MM.1S (cell line): ENCODE data around the gene RAET1L.
"Not testable (repeated sequence)": the region's sequence is repeated elsewhere in the genome, so short reads cannot be mapped to it uniquely, and the experiment has no call there.

ENCODE experiments used
- DNase-seq: peaks from one replicate; pipeline ENCODE4 v3.0.0-alpha.2; 2015
- H2AFZ ChIP-seq: fragments of 300-600 bp; sonication (generic); 2 replicates; pipeline ENCODE4 v1.6.0; 2016; ENCODE audit warnings: antibody characterized with exemption, low read length
- H3F3A ChIP-seq: fragments of 300-600 bp; sonication (generic); 2 replicates; pipeline ENCODE4 v1.6.1; 2016; ENCODE audit warnings: mild to moderate bottlenecking, antibody characterized with exemption, low read length, moderate library complexity, mixed read lengths; ENCODE audit not compliant: insufficient read depth
- H3K27ac ChIP-seq: fragments of 300-600 bp; sonication (generic); 2 replicates; pipeline ENCODE4 v1.5.1; 2016; ENCODE audit warnings: mild to moderate bottlenecking, low read length
- H3K27me3 ChIP-seq: fragments of 300-600 bp; sonication (generic); replicated peaks from 2 replicates; pipeline ENCODE4 v1.6.0; 2016; ENCODE audit warnings: low read length; ENCODE audit not compliant: insufficient read depth
- H3K36me3 ChIP-seq: fragments of 300-600 bp; sonication (generic); replicated peaks from 2 replicates; pipeline ENCODE4 v1.6.1; 2016; ENCODE audit warnings: mild to moderate bottlenecking, low read length, mixed read lengths; ENCODE audit not compliant: insufficient read depth
- H3K4me1 ChIP-seq: fragments of 300-600 bp; sonication (generic); 2 replicates; pipeline ENCODE4 v1.6.1; 2016; ENCODE audit warnings: low read length, mixed read lengths
- H3K4me2 ChIP-seq: fragments of 300-600 bp; sonication (generic); 2 replicates; pipeline ENCODE4 v1.6.0; 2016; ENCODE audit warnings: low read depth, low read length
- H3K4me3 ChIP-seq: fragments of 300-600 bp; sonication (generic); 2 replicates; pipeline ENCODE4 v1.5.1; 2016; ENCODE audit warnings: low read length, mixed read lengths
- H3K79me2 ChIP-seq: fragments of 300-600 bp; sonication (generic); 2 replicates; pipeline ENCODE4 v1.6.1; 2016; ENCODE audit warnings: mixed run types, low read length, mixed read lengths
- H3K9ac ChIP-seq: fragments of 300-600 bp; sonication (generic); 2 replicates; pipeline ENCODE4 v1.6.1; 2016; ENCODE audit warnings: low read length, mixed read lengths
- H3K9me2 ChIP-seq: fragments of 300-600 bp; sonication (generic); replicated peaks from 2 replicates; pipeline ENCODE4 v1.6.1; 2016; ENCODE audit warnings: mild to moderate bottlenecking, low read length, mixed read lengths; ENCODE audit not compliant: insufficient read depth
- H3K9me3 ChIP-seq: fragments of 300-600 bp; sonication (generic); replicated peaks from 2 replicates; pipeline ENCODE4 v1.6.1; 2016; ENCODE audit warnings: mild to moderate bottlenecking, low read length, mixed read lengths; ENCODE audit not compliant: insufficient read depth
- H4K20me1 ChIP-seq: fragments of 300-600 bp; sonication (generic); 2 replicates; pipeline ENCODE4 v1.6.1; 2016; ENCODE audit warnings: mild to moderate bottlenecking, low read length, moderate library complexity, mixed read lengths; ENCODE audit not compliant: insufficient read depth
- CTCF ChIP-seq: fragments of 300-600 bp; sonication (generic); IDR thresholded peaks from 2 replicates; pipeline ENCODE4 v1.5.1; 2016; ENCODE audit warnings: antibody characterized with exemption, low read length, mixed read lengths
- EZH2 ChIP-seq: fragments of 300-600 bp; sonication (generic); optimal IDR thresholded peaks from 2 replicates; pipeline ENCODE3; 2017; ENCODE audit warnings: low read depth, mild to moderate bottlenecking, antibody characterized with exemption, low read length, mixed read lengths
- EZH2phosphoT487 ChIP-seq: fragments of 300-600 bp; sonication (generic); IDR thresholded peaks from 2 replicates; pipeline ENCODE4 v1.6.1; 2018; ENCODE audit warnings: antibody characterized with exemption, low read length

The RAET1L gene

GRCh38 chr6:149977221-149977620 is 48.1 kb downstream of the RAET1L start:
- H3F3A ChIP-seq, result no peaks in the 10 kb centered on the region
- H3K9ac ChIP-seq, result no peak overlapping the region
- H3K36me3 ChIP-seq, result no peaks in the 10 kb centered on the region
- H3K4me2 ChIP-seq, result no peak overlapping the region
- no peak for TF ChIP-seq CTCF
- DNase-seq, result no peak
- no peaks in the 10 kb centered on the region for H3K9me2 ChIP-seq
- H3K27me3 ChIP-seq, result peaks cover 44% of the 10 kb centered on the region
- H3K79me2 ChIP-seq, result no peaks in the 10 kb centered on the region
- no peak overlapping the region for H3K4me3 ChIP-seq
- no peak overlapping the region for H3K27ac ChIP-seq
- no peaks in the 10 kb centered on the region for H3K9me3 ChIP-seq
- H2AFZ ChIP-seq, result no peak overlapping the region
- H4K20me1 ChIP-seq, result no peaks in the 10 kb centered on the region
- no peaks in the 10 kb centered on the region for H3K4me1 ChIP-seq

DNA sequence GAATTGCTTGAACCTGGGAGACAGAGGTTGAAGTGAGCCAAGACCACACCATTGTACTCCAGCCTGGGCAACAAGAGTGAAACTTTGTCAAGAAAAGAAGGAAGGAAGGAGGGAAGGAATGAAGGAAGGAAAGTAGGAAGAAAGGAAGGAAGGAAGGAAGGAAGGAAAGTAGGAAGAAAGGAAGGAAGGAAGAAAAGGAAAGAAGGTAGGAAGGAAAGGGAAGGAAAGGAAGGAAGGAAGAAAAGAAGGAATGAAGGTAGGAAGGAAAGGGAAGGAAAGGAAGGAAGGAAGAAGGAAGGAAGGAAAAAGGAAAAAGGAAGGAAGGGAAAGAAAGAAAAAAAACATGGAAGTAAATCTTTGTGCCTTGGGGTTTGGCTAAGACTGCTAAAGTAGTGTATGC is 49.9 kb downstream of the RAET1L start:
- H3K79me2 ChIP-seq, result no peaks in the 10 kb centered on the region
- no peaks in the 10 kb centered on the region for H4K20me1 ChIP-seq
- H3K36me3 ChIP-seq, result no peaks in the 10 kb centered on the region
- no peak overlapping the region for H2AFZ ChIP-seq
- no peak overlapping the region for H3K9ac ChIP-seq
- no peak for DNase-seq
- TF ChIP-seq CTCF (no peak), EZH2phosphoT487 (no peak), EZH2 (no peak)
- H3K4me1 ChIP-seq, result no peaks in the 10 kb centered on the region
- H3F3A ChIP-seq, result no peaks in the 10 kb centered on the region
- H3K27me3 ChIP-seq, result peaks cover 31% of the 10 kb centered on the region
- H3K9me3 ChIP-seq, result no peaks in the 10 kb centered on the region
- H3K4me3 ChIP-seq, result no peak overlapping the region
- H3K4me2 ChIP-seq, result no peak overlapping the region
- no peak overlapping the region for H3K27ac ChIP-seq
- no peaks in the 10 kb centered on the region for H3K9me2 ChIP-seq

- Histone ChIP-seq H3K9me2 (no peaks in the 10 kb centered on the region), H3K79me2 (no peaks in the 10 kb centered on the region), H3K9me3 (no peaks in the 10 kb centered on the region), H3K9ac (no peak overlapping the region), H3K4me3 (no peak overlapping the region), H3F3A (no peaks in the 10 kb centered on the region), H3K27ac (no peak overlapping the region), H3K36me3 (no peaks in the 10 kb centered on the region), H3K4me2 (no peak overlapping the region), H3K27me3 (peaks cover 31% of the 10 kb centered on the region), H3K4me1 (no peaks in the 10 kb centered on the region), H2AFZ (no peak overlapping the region), H4K20me1 (no peaks in the 10 kb centered on the region)
- DNase-seq, result no peak
- TF ChIP-seq EZH2phosphoT487, result no peak
- no peak for TF ChIP-seq EZH2
- TF ChIP-seq CTCF, result no peak
These were observed 50.5 kb downstream of the RAET1L start for GRCh38 chr6:149974825-149975224.

- not testable (repeated sequence) for H3K27ac ChIP-seq, H3K4me2 ChIP-seq, H4K20me1 ChIP-seq, H3K9me2 ChIP-seq, H3K9me3 ChIP-seq, H3K36me3 ChIP-seq, H3K4me1 ChIP-seq, H3K9ac ChIP-seq, H3K4me3 ChIP-seq, H3F3A ChIP-seq, H2AFZ ChIP-seq, H3K79me2 ChIP-seq
- peak; percentile 6 for DNase-seq
- H3K27me3 ChIP-seq, result peaks cover 29% of the 10 kb centered on the region
These were observed 50.9 kb downstream of the RAET1L start for GRCh38 chr6:149974394-149974793.
